Bone marrow (tissue), 2 donors: ENCODE measurements around the gene TNNT3.

Experiments
- DNase-seq, 2 donors: peaks; one replicate each; lab custom pipeline; 2025; lab: John Stamatoyannopoulos, UW

Gene TNNT3

DNA sequence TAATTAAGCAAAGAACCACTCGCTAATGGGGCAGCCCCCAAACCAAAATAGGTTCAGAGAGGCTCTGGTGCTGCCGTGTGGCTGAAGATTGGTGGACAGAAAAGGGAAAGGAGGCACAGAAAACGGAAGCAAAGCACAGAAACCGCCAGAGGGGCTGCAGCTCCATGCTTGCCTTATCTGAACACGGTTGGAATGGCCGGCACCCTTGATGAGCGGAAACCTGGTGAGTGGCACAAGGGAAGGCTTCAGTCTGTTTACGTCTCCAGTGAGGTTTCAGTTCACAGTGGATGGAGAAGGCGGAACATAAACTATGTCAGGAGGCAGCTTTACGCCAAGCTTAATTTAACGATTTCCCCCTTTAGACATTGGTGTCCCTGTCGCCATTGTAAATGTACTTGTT, 22.6 kb upstream of the TNNT3 start:
- DNase-seq: peak in 1 of 2 donors; percentile 78

DNA sequence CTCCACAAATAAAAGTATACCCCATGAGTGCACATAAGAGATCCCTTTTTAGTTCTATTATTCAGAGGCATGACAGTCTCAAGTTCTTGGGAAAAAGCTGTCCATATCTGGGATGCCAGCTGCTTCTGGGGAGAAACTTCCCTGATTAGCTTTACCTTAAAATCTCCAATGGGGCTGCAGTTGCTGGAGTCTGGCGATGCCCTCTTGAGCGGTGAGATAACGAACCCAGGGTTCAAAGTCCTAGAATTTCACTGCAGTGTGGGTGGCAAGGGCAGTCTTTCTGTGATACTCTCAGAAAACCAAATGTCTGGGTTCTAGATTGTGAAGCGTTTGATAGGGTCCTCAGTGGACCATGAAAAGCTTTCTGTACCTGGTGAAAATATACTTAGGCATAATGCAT, 20.4 kb upstream of the TNNT3 start:
- DNase-seq: no peak

DNA sequence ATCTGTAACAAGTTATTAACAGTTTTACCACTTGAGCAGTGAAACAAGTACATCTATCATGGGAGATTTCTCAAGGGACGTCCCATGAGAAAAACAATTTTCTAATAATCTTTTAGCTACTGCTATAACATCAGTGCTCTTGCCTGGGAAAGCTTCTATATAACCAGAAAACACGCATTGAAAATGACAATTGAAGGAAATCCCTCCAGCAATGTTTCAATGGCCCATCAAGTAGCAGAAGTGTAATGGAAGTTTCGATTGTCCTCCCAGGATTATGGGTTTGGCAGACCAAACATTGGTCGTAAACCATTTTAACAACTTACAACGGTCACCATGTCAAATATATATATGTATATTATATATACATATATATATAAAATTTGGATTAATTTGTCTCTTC, 19.8 kb upstream of the TNNT3 start:
- DNase-seq: no peak

DNA sequence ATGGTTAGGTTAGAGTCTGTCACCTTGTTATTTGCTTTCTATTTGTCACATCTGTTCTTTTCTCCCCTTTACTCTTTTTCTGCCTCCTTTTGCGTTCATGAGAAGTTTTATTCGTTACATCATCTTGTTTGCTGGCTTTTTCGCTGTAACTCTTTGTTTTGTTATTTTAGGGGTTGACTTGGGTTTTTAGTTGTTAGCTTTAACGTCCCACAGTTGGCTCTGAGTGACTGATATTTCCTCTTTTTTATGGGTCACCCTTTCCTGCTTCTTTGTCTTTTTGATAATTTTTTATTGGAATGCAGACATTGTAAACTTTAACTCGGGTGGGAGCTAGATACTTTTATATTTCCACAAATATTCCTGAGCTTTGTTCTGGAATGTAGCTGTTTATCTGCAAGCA, 13.3 kb upstream of the TNNT3 start:
- peak in 1 of 2 donors; percentile 38 for DNase-seq

- DNase-seq: no peak
Measured at GRCh38 chr11:1906611-1907423, 12.7 kb upstream of the TNNT3 start.

DNA sequence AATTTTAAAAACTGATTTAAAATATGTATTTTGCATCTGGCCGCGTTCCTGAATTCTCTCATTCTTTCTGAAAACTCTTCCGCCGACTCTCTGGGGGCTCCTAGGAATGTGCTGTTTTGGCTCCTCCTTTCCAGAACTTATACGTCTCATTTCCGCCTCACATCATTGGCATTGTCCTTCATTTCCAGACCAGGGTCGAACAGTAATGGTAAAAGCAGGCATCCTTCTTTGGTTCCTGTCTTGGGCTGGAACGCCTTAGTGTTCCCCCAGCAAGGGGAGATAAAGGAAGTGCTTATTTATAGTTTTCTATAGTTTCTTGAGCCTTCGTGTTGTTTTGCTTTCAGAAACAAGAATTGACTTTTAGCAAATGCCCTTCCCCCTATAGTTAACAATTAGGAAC, 10.9 kb upstream of the TNNT3 start:
- DNase-seq: peak in 1 of 2 donors; percentile 46

DNA sequence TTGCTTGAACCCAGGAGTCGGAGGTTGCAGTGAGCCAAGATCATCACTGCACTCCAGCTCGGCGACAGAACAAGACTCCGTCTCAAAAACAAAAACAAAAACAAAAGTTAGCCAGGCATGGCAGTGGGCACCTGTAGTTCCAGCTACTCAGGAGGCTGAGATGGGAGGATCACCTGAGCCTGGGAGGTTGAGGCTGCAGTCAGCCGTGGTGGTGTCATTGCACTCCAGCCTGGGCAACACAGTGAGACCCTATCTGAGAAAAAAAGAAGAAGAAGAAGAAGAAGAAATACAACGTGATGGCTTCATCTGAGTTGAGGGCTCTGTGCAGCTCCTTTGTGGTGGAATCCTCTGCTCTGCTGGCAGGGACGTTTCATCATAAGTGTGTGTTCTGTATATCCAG, 10.0 kb upstream of the TNNT3 start:
- no peak for DNase-seq

DNA sequence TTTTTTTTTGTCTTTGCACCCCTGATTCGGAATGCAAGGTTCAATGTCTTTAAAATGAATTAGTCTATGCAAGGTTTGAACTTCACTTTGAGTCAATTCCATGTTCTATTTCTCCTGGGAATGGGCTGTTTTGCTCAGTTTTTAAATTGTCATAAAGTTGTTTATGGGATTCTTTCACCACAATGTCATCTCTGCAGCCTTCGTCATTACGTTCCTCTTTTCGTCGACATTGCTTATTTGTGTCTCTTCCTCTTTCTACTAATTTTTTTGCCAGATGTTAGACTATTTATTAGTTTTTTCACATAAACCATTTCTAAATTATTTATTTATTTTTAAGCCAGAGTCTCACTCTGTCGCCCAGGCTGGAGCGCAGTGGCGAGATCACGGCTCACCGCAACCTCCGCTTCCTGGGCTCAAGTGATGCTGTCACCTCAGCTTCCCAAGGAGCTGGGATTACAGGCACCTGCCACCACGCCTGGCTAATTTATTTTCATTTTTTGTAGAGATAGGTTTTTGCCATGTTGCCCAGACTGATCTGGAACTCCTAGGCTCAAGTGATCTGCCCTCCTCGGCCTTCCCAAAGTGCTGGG, 7.1 kb upstream of the TNNT3 start:
- DNase-seq: peak in 1 of 2 donors; percentile 61

- no peak for DNase-seq
Measured at GRCh38 chr11:1913271-1914060, 6.0 kb upstream of the TNNT3 start.

GRCh38 chr11:1915795-1916131, 3.7 kb upstream of the TNNT3 start:
- DNase-seq: no peak

DNA sequence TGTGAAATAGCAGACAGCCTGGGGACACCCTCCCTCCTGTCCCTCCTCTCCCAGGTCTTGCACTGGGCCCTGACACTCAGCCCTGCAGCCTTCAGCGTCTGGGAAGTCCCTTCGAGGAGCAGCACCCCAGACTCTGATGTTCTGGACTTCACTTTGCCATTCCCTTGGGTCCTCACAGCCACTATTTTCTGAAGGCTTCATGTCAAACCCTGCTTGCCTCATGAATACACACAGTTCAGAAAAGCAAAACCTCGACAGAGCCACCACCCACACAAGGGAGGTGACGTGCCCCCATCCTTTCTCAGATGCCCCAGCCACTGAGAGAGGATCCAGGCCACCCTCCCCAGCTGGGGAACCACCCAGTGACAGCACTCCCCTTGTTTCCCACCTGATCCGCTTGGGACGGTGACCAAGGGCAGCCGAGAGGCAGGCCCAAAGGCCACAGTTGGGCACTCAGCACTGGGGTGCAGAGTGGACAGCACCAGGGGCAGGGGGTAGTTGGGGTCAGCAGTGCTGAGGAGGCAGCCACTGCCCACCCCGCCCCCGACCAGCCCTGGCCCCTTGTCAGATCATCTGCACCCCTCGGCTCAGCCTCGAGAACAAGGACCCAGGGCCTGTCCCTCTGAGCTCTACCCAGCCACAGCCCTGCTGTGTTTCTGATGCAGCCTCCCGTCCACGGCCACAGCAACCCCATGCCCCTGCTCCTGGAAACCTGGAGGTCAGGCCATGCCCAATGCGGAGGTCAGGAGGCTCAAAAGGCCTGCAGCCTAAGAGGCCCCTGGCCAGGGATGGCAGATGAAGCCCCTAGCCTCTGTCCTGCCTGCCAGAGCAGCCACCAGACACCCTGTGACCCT, 3.1 kb upstream of the TNNT3 start:
- no peak for DNase-seq

- DNase-seq: no peak
Measured at GRCh38 chr11:1916986-1917522, 2.4 kb upstream of the TNNT3 start.

DNA sequence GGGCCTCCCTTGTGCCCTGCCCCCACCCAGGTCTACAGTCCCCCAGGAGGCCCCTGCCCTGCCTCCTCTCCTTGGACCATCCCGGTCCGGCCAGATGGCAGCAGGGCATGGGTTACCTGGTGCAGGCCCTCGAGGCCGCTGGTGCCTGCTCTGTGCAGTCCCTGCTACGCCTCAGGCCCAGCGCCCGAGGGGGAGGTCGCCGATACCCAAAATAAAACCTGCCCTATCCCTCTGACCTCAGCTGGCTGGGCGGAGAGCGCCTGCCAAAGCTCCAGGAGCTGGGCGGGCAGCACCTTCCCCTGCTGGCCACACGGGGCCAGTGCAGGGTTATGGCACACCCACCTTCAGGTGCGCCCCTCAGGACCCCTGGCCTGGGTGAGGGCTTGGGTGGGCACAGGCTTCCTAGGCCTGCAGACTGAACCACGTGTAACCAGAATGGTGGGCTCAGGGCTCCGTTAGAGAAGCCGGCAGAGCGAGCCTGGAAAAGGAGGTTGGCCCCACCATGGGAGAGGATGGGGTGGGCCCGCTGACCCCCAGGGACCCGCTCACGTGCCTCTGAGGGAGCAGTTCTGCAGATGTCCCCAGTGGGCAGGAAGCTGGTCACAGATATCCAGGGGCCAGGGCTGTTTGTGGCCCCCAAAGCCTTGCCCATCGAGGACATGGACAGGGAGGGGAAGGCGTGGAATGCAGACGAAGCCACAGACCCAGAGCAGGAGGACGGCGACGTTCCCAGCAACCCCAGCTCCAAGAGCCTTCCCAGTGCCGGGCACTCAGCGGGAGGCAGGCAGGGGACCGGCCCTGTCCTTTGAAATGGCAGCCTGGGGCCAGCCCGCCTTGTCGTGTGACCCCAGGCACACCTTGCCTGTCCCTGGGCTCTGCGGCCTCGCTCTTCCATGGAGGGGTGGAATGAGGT, 1.7 kb upstream of the TNNT3 start:
- no peak for DNase-seq

- DNase-seq: no peak
Measured at GRCh38 chr11:1918436-1919315, 827 bp upstream of the TNNT3 start.

DNA sequence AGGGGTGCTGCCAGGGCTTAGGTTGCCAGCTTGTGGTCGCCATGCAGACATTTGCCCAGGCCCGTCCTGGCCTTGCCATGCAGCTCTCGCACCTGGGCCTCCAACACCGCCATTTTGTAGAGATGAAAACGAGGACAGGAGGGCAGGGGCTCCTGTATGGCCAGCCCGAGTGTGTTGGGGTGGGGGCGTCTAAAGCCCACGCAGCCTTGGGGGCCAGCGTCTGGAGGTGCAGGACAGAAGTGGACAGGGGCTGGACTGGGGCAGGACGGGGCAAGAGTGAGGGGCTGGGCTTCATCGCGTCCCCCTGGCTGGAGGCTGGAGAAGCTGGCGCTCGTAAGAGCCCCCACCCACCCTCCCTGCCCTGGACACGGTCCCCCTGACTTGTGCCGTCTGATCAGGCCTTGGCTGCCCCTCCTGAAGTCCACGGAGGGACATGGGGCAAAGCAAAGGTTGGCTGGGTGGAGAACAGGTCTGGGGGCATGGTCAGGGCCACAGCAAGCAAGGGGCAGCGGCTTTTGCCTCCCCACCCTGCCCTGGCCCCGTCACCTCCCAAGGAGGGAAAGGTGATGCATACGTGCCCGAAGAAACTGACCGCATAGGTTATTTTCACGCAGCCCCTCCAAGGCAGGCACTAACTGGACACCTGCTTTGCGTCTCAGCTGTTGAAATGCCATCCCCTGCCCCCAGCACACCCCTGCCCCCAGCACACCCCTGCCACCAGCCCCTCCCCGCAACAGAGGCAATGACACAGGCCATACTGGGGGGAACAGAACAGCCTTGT, 815 bp downstream of the TNNT3 start:
- DNase-seq: no peak

DNA sequence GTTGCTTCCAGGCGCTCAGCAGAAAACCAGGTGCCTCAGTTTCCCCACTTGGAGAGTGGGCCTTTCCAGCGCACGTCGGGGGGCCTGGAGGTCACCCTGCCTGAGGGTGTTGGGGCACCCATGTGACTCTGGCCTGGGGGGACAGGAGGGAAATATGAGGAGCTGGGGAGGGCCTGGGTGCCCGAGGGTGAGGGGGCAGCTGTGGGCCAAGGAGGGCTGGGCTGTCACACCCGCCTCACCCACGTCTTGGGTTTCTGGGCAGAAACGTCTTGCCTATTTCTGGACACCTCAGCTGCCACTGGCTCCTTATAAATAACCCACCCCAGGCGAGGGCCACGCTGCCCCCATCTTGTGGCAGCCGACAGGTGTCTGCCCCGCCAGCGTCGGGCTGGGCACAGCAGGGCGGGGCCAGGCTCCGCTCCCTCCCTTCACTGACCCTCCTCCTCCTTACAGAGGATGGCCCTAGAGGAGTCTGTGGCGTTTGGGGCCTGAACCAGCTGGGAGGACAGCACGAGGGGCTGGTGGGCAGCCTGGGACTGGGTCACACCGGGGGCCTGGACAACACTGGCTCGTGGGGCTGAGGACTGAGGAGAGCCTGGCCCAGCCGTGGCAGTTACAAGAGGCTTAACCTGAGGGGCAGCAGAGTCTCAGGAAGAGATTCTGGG, 1.5 kb downstream of the TNNT3 start:
- DNase-seq: no peak

GRCh38 chr11:1921574-1922141, 2.2 kb downstream of the TNNT3 start:
- no peak for DNase-seq

DNA sequence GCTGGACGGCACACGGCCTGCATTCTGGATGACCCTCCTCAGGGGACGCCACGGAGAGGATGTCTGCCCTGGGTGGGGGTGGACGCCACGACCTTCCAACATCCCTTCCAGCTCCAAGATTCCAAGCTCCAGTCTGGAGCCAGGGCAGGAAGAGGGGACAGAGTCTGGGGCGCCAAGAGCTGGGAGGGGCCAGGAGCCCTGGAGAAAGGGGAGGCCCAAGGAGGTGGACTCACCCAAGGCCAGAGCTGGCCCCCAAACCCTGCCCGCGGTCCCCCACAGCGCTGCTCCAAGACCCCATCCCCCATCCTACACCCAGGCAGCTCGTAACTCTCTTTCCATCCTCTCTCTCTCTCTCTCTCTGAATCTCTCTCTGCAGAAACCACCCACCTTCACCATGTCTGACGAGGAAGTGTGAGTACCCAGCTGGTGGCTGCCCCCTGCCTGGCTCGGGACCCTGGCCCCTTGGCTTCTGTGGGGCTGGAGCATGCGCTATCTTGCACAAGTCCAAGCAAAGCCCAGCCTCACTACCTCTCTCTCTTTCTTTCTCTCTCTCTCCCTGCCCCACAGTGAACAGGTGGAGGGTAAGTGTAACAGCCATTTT, 3.1 kb downstream of the TNNT3 start:
- DNase-seq: no peak
